Caco-2 (cell line): ENCODE measurements around the gene BBC3. TPM values are rescaled to one million over a fixed set of nuclear protein-coding genes. Genes with fewer than 3 reads are reported as not detected.

Experiments
- BruUV-seq: library from RNA; stranded (reverse); fragments of 400-500 nt; replicated peaks from 2 replicates; lab custom pipeline; 2021; lab: Mats Ljungman, UMichigan
- CTCF ChIA-PET: fragments of 300-600 bp; sonication (Branson Sonifier 250); formaldehyde crosslinking; loops from one replicate; lab custom pipeline; 2022; ENCODE audit warnings: antibody characterized with exemption; lab: Charles Lee
- POLR2A ChIA-PET: fragments of 300-600 bp; sonication (Branson Sonifier 250); formaldehyde crosslinking; loops from one replicate; lab custom pipeline; 2022; ENCODE audit warnings: antibody characterized with exemption; lab: Charles Lee
- DNase-seq, 2 experiments: peaks; one replicate each; pipeline versions ENCODE4 v3.0.0 to v3.0.0-alpha.2; 2020 to 2022
- H3K27me3 ChIP-seq: replicated peaks from 2 replicates; pipeline ENCODE4 v1.6.0; 2011; ENCODE audit warnings: low read length; ENCODE audit not compliant: control insufficient read depth, insufficient read depth
- H3K36me3 ChIP-seq: 2 replicates; pipeline ENCODE4 v1.5.1; 2011; ENCODE audit warnings: low read length; ENCODE audit not compliant: control insufficient read depth, insufficient read depth
- H3K4me1 ChIP-seq: fragments of 250-450 bp; sonication (Bioruptor Pico); 2 replicates; pipeline ENCODE4 v1.5.1; 2020; ENCODE audit warnings: mild to moderate bottlenecking
- H3K4me3 ChIP-seq: 2 replicates; pipeline ENCODE4 v1.5.1; 2011; ENCODE audit warnings: low read depth, mild to moderate bottlenecking, control low read depth, low read length
- H3K9me3 ChIP-seq: fragments of 250-450 bp; sonication (Bioruptor Pico); 2 replicates; pipeline ENCODE4 v1.5.1; 2020; ENCODE audit warnings: mild to moderate bottlenecking, moderate library complexity
- H3K27ac Mint-ChIP-seq: one replicate; pipeline ENCODE4 v1.8.0; 2022; ENCODE audit warnings: mixed read lengths; ENCODE audit not compliant: unreplicated experiment
- H3K27me3 Mint-ChIP-seq: one replicate; pipeline ENCODE4 v1.8.0; 2022; ENCODE audit warnings: mixed read lengths; ENCODE audit not compliant: insufficient read depth, unreplicated experiment
- H3K36me3 Mint-ChIP-seq: one replicate; pipeline ENCODE4 v1.8.0; 2022; ENCODE audit warnings: mild to moderate bottlenecking, mixed read lengths; ENCODE audit not compliant: insufficient read depth, unreplicated experiment
- H3K4me1 Mint-ChIP-seq: one replicate; pipeline ENCODE4 v1.8.0; 2022; ENCODE audit warnings: low read depth, mixed read lengths; ENCODE audit not compliant: unreplicated experiment
- H3K4me3 Mint-ChIP-seq: one replicate; pipeline ENCODE4 v1.8.0; 2022; ENCODE audit warnings: mild to moderate bottlenecking, moderate library complexity, mixed read lengths; ENCODE audit not compliant: unreplicated experiment
- H3K9me3 Mint-ChIP-seq: one replicate; pipeline ENCODE4 v1.8.0; 2022; ENCODE audit warnings: mixed read lengths; ENCODE audit not compliant: unreplicated experiment
- CTCF ChIP-seq, 2 experiments: fragments of 200-600 bp in 1 of 2; IDR thresholded peaks; 1 replicate in 1 of 2; 2 replicates in 1 of 2; pipeline versions ENCODE4 v1.5.1 to v1.8.0; 2011 to 2022; ENCODE audit warnings: antibody characterized with exemption in 1 of 2, control low read depth in 1 of 2, inconsistent platforms in 1 of 2, low read depth in 1 of 2, low read length in 1 of 2, mild to moderate bottlenecking in 1 of 2, moderate library complexity in 1 of 2; ENCODE audit not compliant: insufficient read depth in 1 of 2, severe bottlenecking in 1 of 2, unreplicated experiment in 1 of 2
- intact Hi-C: fragments of 100-400 bp; cut with micrococcal nuclease; formaldehyde crosslinking; loops from one replicate; pipeline ENCODE4 v1.10.0; 2022; ENCODE audit not compliant: unreplicated experiment
- total RNA-seq: library from RNA; stranded (reverse); gene quantifications from 2 replicates; pipeline ENCODE4 v1.2.3, GENCODE V29; 2022

BBC3 gene
- total RNA-seq, 1 experiment from 2014 or later = 10.5 TPM

GRCh38 chr19:47247308-47247990, 16.4 kb upstream of the BBC3 start:
- Mint-ChIP-seq H3K27me3 (no peaks in the 10 kb centered on the region), H3K36me3 (peaks cover 13% of the 10 kb centered on the region), H3K4me1 (peaks cover 10% of the 10 kb centered on the region), H3K4me3 (no peak overlapping the region), H3K27ac (no peak overlapping the region), H3K9me3 (no peaks in the 10 kb centered on the region)
- H3K27me3 ChIP-seq = no peaks in the 10 kb centered on the region
- peaks cover 3% of the 10 kb centered on the region; the same call in 1 of the 2 replicates for H3K4me1 ChIP-seq
- no peak overlapping the region for H3K4me3 ChIP-seq
- no TSS peak for BruUV-seq
- POLR2A ChIA-PET = no interaction called here
- peak in 1 of 2 experiments; percentile 82 for DNase-seq
- no peaks in the 10 kb centered on the region for H3K36me3 ChIP-seq
- H3K9me3 ChIP-seq = no peaks in the 10 kb centered on the region
- TF ChIP-seq CTCF (IDR thresholded peaks at IDR 0.05; ENCODE audit: insufficient read depth in 1 of 2, low read depth in 1 of 2, low read length in 1 of 2, severe bottlenecking in 1 of 2, unreplicated experiment in 1 of 2) = peak; percentile 84 to 95
- CTCF ChIA-PET = interaction anchor here (0.9 to 4.5 kb wide), 2 partner anchors 9 to 37 kb away, joined by 5 to 234 read pairs; partner anchors contain the start of gene CCDC9
- intact Hi-C loops = loop anchor here (5.0 kb wide), 1 partner anchor 230 kb away; the partner anchor contains the start of gene NPAS1

GRCh38 chr19:47243776-47244547, 13.0 kb upstream of the BBC3 start:
- H3K4me1 ChIP-seq = peaks cover 14% of the 10 kb centered on the region

More at GRCh38 chr19:47243776-47244547, 13.0 kb upstream of the BBC3 start:
- Mint-ChIP-seq H3K4me1 (no peaks in the 10 kb centered on the region), H3K36me3 (no peaks in the 10 kb centered on the region), H3K27me3 (no peaks in the 10 kb centered on the region), H3K27ac (no peak overlapping the region), H3K9me3 (no peaks in the 10 kb centered on the region), H3K4me3 (no peak overlapping the region)
- ChIA-PET CTCF (interaction anchor here (0.6 to 4.5 kb wide), 40 partner anchors 9 to 384 kb away, joined by 3 to 234 read pairs (median 5); partner anchors contain the start of genes BBC3, CCDC9, DHX34 and INAFM1), POLR2A (interaction anchor here (0.5 to 2.5 kb wide), 18 partner anchors 11 to 424 kb away, joined by 3 to 55 read pairs (median 8); partner anchors contain the start of genes CCDC9, DHX34, INAFM1 and SAE1)
- intact Hi-C loops = loop anchor here (1.0 to 5.0 kb wide), 4 partner anchors 16 to 112 kb away; partner anchors contain the start of gene SAE1
- peak overlapping the region; percentile 51 for H3K4me3 ChIP-seq
- no peaks in the 10 kb centered on the region for H3K36me3 ChIP-seq
- peak; percentile 95 to 99 for DNase-seq
- no TSS peak for BruUV-seq
- peak; percentile 98 for TF ChIP-seq CTCF (IDR thresholded peaks at IDR 0.05; ENCODE audit: insufficient read depth in 1 of 2, low read depth in 1 of 2, low read length in 1 of 2, severe bottlenecking in 1 of 2, unreplicated experiment in 1 of 2)
- no peaks in the 10 kb centered on the region for H3K27me3 ChIP-seq
- no peaks in the 10 kb centered on the region for H3K9me3 ChIP-seq
